GM19438 (cell line): ENCODE results near the gene PRTFDC1.
"Not testable (repeated sequence)": the region's sequence is repeated elsewhere in the genome, so short reads cannot be mapped to it uniquely, and the experiment has no call there.

Experiments
- ATAC-seq: cut with Tn5 transposase; IDR thresholded peaks from one replicate; pipeline ENCODE4 v1.9.1; 2021; ENCODE audit warnings: low read depth; ENCODE audit not compliant: unreplicated experiment

The PRTFDC1 gene

DNA sequence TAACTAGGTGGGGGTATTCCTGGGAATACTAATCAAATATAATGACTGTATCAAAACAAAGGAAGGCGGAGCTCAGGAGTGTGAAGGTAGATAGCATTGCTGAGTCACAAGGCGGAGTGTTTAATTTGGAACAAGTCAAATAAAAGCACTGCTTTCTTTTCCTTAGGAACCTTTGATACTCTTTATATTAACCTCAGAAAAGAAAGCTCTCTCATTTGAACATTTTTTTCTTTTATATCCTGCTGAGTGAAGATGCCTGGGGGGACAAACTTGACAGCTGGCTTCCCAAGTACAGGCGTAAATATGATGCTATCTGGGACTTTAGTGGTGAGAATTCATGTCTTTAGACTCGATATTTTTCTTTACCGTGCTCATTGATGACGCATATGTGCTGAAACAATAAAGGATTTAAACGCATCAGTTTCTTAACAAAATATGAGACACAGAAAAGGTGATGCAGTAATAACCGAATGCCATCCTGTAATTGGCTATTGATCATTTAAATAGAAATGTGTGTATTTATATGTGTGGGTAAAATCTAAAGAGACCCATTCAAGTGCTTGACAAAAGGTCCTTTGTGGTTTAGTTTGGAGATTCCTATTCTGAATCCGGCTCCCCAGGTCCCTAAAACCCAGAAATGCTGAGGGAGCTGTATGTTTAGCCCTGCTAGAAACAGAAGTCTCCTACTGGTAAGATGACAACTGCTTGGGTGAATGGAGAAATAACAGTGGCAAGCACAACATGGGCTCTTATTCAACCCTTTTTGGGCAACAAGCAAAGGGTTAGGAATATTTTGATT, 102.7 kb downstream of the PRTFDC1 start:
- no peak for ATAC-seq

DNA sequence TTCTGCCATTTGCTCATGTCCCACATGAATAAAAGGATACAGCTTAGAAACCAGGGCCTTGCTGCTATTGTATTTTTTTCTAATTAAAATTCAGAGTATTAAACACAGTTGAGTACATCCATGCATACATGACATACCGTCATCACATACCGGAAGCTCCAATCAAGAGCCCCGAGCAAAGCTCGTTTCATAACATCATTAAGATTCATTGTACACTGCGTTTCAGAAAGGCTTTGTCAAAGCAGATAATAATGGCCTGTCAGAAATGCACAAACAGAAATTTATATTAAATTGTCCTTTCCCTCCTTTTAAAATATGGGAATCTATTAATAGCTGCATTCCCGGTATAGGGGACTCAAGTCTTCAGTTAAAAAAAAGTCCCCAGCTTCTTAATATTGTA, 103.4 kb downstream of the PRTFDC1 start:
- no peak for ATAC-seq

DNA sequence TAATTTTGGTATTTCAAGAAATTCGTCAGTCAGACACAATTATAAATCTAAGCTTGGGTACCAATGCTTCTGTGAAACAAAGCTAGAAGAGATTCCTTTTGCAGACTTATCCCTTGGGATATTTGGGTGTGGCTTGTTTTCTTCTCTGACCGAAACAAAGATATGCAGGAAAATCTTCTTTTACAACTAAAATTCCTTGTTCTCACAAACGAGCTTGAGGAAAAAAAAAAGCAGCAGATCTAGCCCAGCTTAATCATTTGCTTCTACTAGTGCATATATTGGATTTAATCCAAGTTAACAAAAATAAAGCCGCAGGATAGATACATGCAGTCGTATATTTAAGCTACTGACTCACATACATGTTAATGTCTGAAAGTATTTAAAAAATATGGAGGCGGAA, 104.2 kb downstream of the PRTFDC1 start:
- no peak for ATAC-seq

DNA sequence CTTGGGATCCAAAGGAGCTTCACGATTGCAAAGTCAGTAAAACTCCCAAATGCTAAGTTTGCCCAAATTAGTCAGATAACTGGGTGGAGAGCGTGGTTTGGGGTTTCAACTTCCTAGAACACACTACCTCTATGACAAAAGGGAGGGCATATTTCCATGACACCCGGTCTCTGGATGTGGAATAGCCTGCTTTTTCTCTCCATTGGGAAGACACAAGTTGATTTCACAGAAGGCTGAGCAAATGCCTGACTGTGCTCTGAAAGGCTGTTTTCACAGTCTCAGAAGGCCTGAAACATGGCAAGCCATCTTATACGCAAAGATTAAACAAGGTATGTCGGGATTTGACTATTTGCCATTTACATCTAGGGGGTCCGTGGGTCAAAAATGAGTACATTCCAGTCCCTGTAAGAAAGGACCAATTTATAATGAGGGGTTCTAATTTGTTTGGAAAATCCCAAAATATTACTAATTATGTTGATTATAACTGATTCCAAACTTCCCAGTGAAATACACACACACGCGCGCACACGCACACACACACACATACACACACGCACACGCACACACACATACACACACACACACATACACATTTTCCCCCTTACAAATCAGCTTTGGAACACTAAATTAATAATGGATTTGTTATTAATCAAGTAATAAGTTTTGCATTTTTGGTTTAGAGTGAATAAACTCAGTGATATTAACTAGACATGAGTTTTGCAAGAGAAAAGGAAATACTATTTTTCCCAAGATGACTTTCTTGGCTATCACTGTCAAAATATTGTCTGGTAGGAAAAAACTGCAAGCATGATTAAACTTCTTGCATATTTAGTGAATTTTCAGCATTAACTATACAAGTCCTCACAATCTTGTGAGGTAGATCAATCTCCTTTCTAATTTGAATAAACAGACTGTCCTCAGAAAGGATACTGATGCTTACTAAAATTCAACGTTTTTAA, 105.0 kb downstream of the PRTFDC1 start:
- ATAC-seq, result no peak

- no peak for ATAC-seq
Measured at GRCh38 chr10:24844742-24845141, 107.7 kb downstream of the PRTFDC1 start.

DNA sequence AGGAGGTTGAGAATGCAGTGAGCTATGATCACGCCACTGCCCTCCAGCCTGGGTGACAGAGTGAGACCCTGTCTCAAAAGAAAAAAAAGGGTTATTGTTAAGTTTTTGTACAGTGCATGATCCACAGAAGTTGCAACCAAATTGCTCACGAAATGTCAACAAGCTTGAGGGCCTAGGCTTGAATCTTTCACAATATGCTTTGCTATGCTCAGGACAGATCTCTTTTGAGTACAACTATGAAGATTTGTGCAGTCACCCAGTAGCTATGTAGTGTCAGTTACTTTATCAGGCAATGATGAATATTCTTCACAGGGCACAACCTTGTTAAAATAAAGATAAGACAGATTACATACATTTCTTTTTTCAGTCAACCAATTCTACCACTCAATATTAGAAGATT, 109.2 kb downstream of the PRTFDC1 start:
- no peak for ATAC-seq

DNA sequence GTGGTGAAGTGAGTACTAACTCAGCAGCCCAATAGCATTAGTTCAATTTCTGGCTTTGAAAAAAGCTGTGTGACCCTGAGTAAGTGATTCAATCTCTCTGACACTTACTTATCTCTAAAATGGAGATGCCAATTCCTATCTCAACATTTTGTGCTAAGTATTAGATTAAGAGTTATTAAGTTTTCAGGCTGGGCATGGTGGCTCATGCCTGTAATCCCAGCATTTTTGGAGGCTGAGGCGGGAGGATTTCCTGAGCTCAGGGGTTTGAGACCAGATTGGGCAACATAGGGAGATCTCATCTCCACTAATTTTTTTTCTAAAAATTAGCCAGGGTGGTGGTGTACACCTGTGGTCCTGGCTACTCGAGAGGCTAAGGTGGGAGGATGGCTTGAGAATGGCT, 109.5 kb downstream of the PRTFDC1 start:
- no peak for ATAC-seq

DNA sequence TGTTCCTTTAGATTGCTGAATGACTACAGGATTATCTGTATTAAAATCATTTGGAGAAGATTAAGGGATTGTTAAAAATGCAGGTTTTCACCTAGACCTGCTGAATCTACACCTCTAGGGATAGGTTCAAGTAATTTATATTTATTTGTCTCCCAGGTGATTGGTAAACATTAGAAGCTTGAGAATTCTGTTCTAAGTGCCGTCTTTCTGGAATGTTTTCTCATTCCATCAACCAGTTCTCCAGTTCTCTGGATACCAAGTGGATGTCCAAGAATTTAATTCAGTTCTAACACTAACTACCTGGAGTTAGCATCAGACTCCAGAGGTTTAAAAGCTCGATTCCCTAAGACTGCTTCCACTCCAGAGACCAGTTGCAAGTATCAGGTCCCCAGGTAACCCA, 110.9 kb downstream of the PRTFDC1 start:
- no peak for ATAC-seq

GRCh38 chr10:24840784-24841183, 111.6 kb downstream of the PRTFDC1 start:
- ATAC-seq, result no peak

DNA sequence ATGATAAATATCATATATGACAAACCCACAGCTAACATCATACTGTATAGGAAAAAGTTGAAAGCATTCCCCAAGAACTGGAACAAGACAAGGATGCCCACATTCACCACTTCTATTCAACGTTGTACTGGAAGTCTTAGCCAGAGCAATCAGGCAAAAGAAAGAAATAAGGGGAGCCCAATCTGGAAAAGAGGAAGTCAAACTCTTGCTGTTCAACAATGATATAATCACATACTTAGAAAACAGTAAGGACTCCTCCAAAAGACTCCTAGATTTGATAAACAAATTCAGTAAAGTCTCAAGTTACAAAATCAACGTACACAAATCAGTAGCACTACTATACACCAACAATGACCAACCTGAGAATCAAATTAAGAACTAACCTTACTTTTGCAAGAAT, 114.6 kb downstream of the PRTFDC1 start:
- not testable (repeated sequence) for ATAC-seq

DNA sequence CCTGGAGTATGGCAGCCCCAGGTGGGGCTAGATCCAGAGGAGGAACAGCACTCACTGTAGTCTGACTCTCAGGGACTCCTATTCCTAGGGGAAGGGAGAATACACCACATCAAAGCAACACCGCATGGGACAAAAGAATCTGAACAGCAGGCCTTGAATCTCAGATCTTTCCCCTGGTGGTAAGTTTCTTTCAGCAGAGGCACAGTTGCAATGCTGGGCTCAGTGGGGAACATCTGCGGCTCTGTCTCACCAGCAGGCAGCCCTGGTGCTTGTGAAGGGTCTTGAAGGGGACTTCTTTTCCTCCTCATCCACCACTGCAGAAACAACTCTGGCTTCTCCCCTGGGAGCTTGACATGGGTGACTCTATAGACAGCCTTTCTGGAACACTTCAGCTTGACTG, 117.5 kb downstream of the PRTFDC1 start:
- no peak for ATAC-seq

DNA sequence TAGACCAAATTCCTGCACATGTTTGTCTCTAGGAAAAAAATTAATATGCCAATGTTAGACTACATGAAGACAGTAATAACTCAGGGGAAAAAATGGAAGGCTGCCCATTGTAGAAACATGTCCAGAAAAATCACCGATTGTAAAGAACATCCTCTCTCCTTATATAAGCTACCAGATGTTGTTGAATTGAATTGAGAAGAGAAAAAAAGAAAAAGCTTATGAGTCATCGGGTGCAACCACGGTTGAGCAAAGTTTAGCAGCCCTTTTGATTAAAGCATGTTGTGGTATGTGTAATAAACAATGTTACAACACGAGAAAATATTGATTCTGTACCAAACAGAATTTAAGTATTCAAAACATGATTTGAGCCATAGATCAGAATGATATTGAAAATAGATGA, 126.4 kb downstream of the PRTFDC1 start:
- ATAC-seq, result no peak

GRCh38 chr10:24825551-24825950, 126.9 kb downstream of the PRTFDC1 start:
- no peak for ATAC-seq

DNA sequence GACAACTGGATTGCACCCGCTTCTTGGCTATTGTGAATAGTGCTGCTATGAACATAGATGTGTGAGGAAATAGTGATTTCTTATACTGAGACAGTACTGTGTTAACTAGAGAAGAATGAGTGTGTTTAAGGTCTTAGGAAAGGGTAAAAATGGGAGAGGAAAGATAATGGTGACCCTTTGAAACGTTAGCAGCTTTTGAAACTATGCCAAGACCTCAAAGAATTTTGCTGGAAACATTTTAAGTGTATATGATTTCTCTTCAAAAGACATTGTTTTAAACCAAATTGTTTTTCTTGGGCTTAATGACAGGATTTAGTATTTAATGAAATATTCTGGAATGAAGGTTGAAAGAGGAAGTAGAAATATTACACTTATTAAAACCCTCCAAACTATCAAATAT, 127.9 kb downstream of the PRTFDC1 start:
- ATAC-seq, result no peak

DNA sequence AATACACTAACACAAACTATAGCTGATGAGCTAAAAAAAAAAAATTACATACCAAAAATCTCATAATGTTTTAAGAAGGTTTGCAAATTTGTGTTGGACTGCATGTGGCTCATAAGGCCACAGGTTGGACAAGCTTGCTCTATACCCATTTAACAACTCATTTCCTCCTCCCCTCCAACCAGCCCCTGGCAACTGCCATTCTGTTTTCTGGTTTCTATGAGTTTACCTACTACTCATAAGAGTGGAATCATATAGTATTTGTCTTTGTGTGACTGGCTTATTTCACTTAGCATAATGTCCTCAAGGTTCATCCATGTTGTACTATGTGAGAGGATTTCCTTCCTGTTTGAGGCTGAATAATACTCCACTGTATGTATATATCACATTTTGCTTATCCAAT, 128.3 kb downstream of the PRTFDC1 start:
- no peak for ATAC-seq

GRCh38 chr10:24822590-24822989, 129.8 kb downstream of the PRTFDC1 start:
- ATAC-seq, result peak; percentile 54

DNA sequence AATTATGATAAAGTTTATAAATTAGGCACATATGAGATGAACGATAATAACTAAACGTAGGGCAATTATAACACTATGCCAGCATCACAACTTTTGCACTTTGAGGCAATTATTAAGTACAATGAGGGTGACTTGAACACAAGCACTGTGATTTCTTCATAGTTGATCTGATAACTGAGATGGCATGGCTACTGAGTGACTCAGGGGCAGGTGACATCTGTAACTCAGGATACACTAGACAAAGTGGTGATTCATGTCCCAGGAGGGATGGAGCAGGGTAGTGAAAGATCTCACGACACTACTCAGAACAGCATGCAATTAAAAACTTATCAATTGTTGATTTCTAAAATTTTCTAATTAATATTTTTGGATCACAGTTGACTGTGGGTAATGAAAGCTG, 130.4 kb downstream of the PRTFDC1 start:
- no peak for ATAC-seq

GRCh38 chr10:24816868-24817396, 135.5 kb downstream of the PRTFDC1 start:
- ATAC-seq, result no peak

GRCh38 chr10:24814568-24815313, 137.7 kb downstream of the PRTFDC1 start:
- ATAC-seq, result no peak

GRCh38 chr10:24813856-24814255, 138.6 kb downstream of the PRTFDC1 start:
- no peak for ATAC-seq

GRCh38 chr10:24806262-24806661, 146.1 kb downstream of the PRTFDC1 start:
- ATAC-seq, result no peak
